Measurements from ENCODE around the gene GLI3. TPM values are rescaled to one million over a fixed set of nuclear protein-coding genes. Genes with fewer than 3 reads are reported as not detected.

GLI3 gene
- total RNA-seq, 1 donor from 2014 or later = 5.5 TPM

GRCh38 chr7:42214060-42214679 is 22.8 kb downstream of the GLI3 start:
- intact Hi-C loops (cut with micrococcal nuclease) = no loop called here
- no peak for TF ChIP-seq CTCF (IDR thresholded peaks at IDR 0.05; ENCODE audit: borderline replicate concordance)

GRCh38 chr7:42213093-42213492 is 23.9 kb downstream of the GLI3 start:
- Histone ChIP-seq H3K9me3 (replicated peaks) (no peaks in the 10 kb centered on the region), H3K4me1 (no peaks in the 10 kb centered on the region), H3K27ac (replicated peaks) (no peak overlapping the region), H3K27me3 (ENCODE audit: low read depth) (no peaks in the 10 kb centered on the region), H3K36me3 (no peaks in the 10 kb centered on the region), H3K4me3 (no peak overlapping the region)
- intact Hi-C loops (cut with micrococcal nuclease) = no loop called here
- no peak for DNase-seq
- TF ChIP-seq CTCF (IDR thresholded peaks at IDR 0.05; ENCODE audit: borderline replicate concordance) = no peak

More at GRCh38 chr7:42214060-42214679, 22.8 kb downstream of the GLI3 start:
- H3K27me3 ChIP-seq (ENCODE audit: low read depth) = no peaks in the 10 kb centered on the region
- DNase-seq = no peak
- H3K9me3 ChIP-seq (replicated peaks) = no peaks in the 10 kb centered on the region
- no peak overlapping the region for H3K27ac ChIP-seq (replicated peaks)
- H3K36me3 ChIP-seq = no peaks in the 10 kb centered on the region
- H3K4me1 ChIP-seq = peaks cover 4% of the 10 kb centered on the region
- H3K4me3 ChIP-seq = no peak overlapping the region

DNA sequence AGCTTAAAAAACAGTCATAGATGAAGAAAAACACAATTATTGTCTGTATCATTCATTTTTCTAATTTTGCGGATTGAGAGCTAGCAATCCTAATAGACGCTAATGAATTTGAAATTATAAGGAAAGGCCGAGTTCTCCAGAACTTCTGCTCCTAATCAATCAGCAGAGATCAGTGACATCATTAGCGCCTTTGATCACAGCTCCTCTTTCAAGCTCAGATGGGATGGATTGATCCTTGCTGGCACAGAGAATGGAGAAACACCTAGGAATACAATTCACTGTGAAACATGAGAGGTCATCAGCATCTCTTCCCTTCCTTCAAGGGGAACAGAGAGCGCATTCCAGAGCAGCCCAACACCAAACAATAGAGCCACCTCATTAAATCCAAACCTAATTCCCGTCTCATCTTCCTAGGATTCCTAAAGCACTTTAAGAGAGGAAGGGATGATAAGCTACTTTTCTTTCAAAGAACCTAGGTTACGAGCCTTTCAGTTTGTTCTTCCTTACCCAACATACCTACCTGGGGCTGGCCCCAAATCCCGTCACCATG is 24.4 kb downstream of the GLI3 start:
- H3K27me3 ChIP-seq (ENCODE audit: low read depth) = no peaks in the 10 kb centered on the region
- H3K4me3 ChIP-seq = no peak overlapping the region
- TF ChIP-seq CTCF (IDR thresholded peaks at IDR 0.05; ENCODE audit: borderline replicate concordance) = no peak
- no peaks in the 10 kb centered on the region for H3K9me3 ChIP-seq (replicated peaks)
- DNase-seq = no peak
- no peak overlapping the region for H3K27ac ChIP-seq (replicated peaks)
- no peaks in the 10 kb centered on the region for H3K4me1 ChIP-seq
- H3K36me3 ChIP-seq = no peaks in the 10 kb centered on the region
- intact Hi-C loops (cut with micrococcal nuclease) = no loop called here

- no peak for TF ChIP-seq CTCF (IDR thresholded peaks at IDR 0.05; ENCODE audit: borderline replicate concordance)
- Histone ChIP-seq H3K4me3 (no peak overlapping the region), H3K36me3 (no peaks in the 10 kb centered on the region), H3K9me3 (replicated peaks) (no peaks in the 10 kb centered on the region), H3K27ac (replicated peaks) (no peak overlapping the region), H3K4me1 (no peaks in the 10 kb centered on the region), H3K27me3 (ENCODE audit: low read depth) (no peaks in the 10 kb centered on the region)
- no peak for DNase-seq
- intact Hi-C loops (cut with micrococcal nuclease) = no loop called here
These were observed 25.1 kb downstream of the GLI3 start for GRCh38 chr7:42211938-42212337.

DNA sequence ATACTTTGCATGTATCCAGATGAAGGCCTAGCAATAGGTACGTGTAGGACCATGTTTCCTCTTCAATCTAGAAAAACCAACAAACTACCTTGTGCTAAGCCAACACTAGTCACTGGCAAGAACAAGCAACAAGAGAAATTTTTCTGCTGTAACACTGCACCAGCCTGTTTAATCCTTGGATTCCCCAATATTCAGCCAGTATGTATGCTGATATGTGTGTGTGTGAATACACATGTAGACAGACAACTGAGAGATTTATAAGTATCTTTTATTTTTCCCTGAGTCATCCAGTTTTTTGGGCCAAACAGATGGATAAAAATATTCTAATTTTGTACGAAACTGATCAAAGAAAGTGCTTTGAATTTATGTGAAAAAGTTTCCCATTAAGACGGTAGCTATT is 26.2 kb downstream of the GLI3 start:
- Histone ChIP-seq H3K4me1 (no peaks in the 10 kb centered on the region), H3K27me3 (ENCODE audit: low read depth) (no peaks in the 10 kb centered on the region), H3K9me3 (replicated peaks) (no peaks in the 10 kb centered on the region), H3K4me3 (no peak overlapping the region), H3K27ac (replicated peaks) (no peak overlapping the region), H3K36me3 (no peaks in the 10 kb centered on the region)
- no peak for TF ChIP-seq CTCF (IDR thresholded peaks at IDR 0.05; ENCODE audit: borderline replicate concordance)
- intact Hi-C loops (cut with micrococcal nuclease) = no loop called here
- DNase-seq = no peak

All from left ventricle myocardium inferior (tissue), 1 donor.